ENCODE data around the gene PIP5KL1. TPM values are rescaled to one million over a fixed set of nuclear protein-coding genes. Genes with fewer than 3 reads are reported as not detected.

The PIP5KL1 gene
- total and polyA plus RNA-seq, 2 of the 8 experiments (the other 6 are each of a cell fraction or from before 2014, with no cell fraction given): 13.4 to 15.4 TPM

- H2BK120ac ChIP-seq (replicated peaks; ENCODE audit: low read depth, low read length): no peak overlapping the region
- no peak overlapping the region for H2BK12ac ChIP-seq (ENCODE audit: low read depth, low read length)
- no peak for FAIRE-seq
- peaks cover 1 to 22% of the 10 kb centered on the region in 2 experiments for H4K20me1 ChIP-seq (replicated peaks in 1 of 2; ENCODE audit: control insufficient read depth in 1 of 2, insufficient read depth in 2 of 2, low read length in 2 of 2)
- no peak for DNase-seq (ENCODE audit: low read depth in 1 of 2, low spot score in 2 of 2)
- ChIA-PET CTCF (ENCODE audit: partially characterized antibody) (interaction anchor here (1.3 to 35.5 kb wide), 2 partner anchors 16 to 94 kb away, joined by 3 to 825 read pairs; no protein-coding TSS in a partner anchor), POLR2A (ENCODE audit: partially characterized antibody) (interaction anchor here (0.8 to 1.4 kb wide), 9 partner anchors 8 to 161 kb away, joined by 3 to 4 read pairs (median 4); no protein-coding TSS in a partner anchor)
- peaks cover 0 to 15% of the 10 kb centered on the region in 2 experiments; a peak in 1 of 4 replicates for H3K79me2 ChIP-seq (ENCODE audit: control insufficient read depth in 1 of 2, insufficient read depth in 2 of 2, low read length in 2 of 2)
- no peak overlapping the region for H3K27ac ChIP-seq (ENCODE audit: low read depth, low read length)
- peak overlapping the region; percentile 81; the same call in 1 of the 2 replicates for H2BK5ac ChIP-seq (ENCODE audit: low read depth, low read length)
- no peak overlapping the region for H2BK20ac ChIP-seq (ENCODE audit: low read length)
- peak overlapping the region; percentile 84 to 95 for H3K4me2 ChIP-seq (ENCODE audit: insufficient read depth in 1 of 2, low read depth in 2 of 2, low read length in 2 of 2)
- H2BK15ac ChIP-seq (ENCODE audit: low read length): peak overlapping the region; percentile 61; the same call in 1 of the 2 replicates
- H2AK5ac ChIP-seq (ENCODE audit: low read depth, low read length): peak overlapping the region; percentile 48; the same call in 1 of the 2 replicates
- H3K23ac ChIP-seq (ENCODE audit: insufficient read length): no peak overlapping the region
- peak overlapping the region; percentile 11 for H3K56ac ChIP-seq (replicated peaks; ENCODE audit: insufficient read length, low read depth, low read length)
- H3K4me1 ChIP-seq (replicated peaks in 1 of 4; ENCODE audit: control insufficient read depth in 3 of 4, insufficient read depth in 4 of 4, low read length in 3 of 4): peaks cover 0 to 13% (median 10%) of the 10 kb centered on the region in 4 experiments; a peak in 6 of 7 replicates
- peak overlapping the region; percentile 63; the same call in 1 of the 2 replicates for H4K8ac ChIP-seq (ENCODE audit: extremely low read depth, insufficient read depth, low read length)
- H4K5ac ChIP-seq (ENCODE audit: insufficient read length, low read depth, low read length): no peak overlapping the region
- no peak overlapping the region for H3K18ac ChIP-seq (ENCODE audit: extremely low read depth, low read length)
- no peaks in the 10 kb centered on the region for H3K9me3 ChIP-seq (ENCODE audit: insufficient read depth in 2 of 2, low read depth in 1 of 2, low read length in 1 of 2)
- no peaks in the 10 kb centered on the region for H3K27me3 ChIP-seq (replicated peaks in 1 of 4; ENCODE audit: control insufficient read depth in 3 of 4, extremely low read depth in 1 of 4, insufficient read depth in 3 of 4, low read length in 3 of 4)
- H3K9ac ChIP-seq (replicated peaks in 1 of 4; ENCODE audit: extremely low read depth in 1 of 4, low read depth in 3 of 4, low read length in 3 of 4): peak overlapping the region in 3 of 4 experiments; percentile 57 to 80 (median 70); a peak in 6 of 7 replicates
- H3K23me2 ChIP-seq (ENCODE audit: low read depth, low read length): peaks cover 13% of the 10 kb centered on the region; the same call in 1 of the 2 replicates
- H3K14ac ChIP-seq (ENCODE audit: insufficient read length): no peak overlapping the region
- no peak overlapping the region for H4K91ac ChIP-seq (replicated peaks; ENCODE audit: insufficient read length, low read length)
- peaks cover 10% of the 10 kb centered on the region for H3K79me1 ChIP-seq (ENCODE audit: low read depth, low read length)
- 24% methylated on average over 7 of the region's 7 CpGs; no CpG with 5 or more reads in 1 of the 2 experiments for WGBS, 2 experiments (ENCODE audit: extremely low coverage in 1 of 2, insufficient coverage in 1 of 2, insufficient read length in 1 of 2, insufficient replicate concordance in 2 of 2, low coverage in 1 of 2, low lambda C conversion rate in 2 of 2, missing lambda C conversion rate in 1 of 2)
- peaks cover 0 to 5% (median under 1%) of the 10 kb centered on the region in 4 experiments; a peak in 6 of 8 replicates for H3K36me3 ChIP-seq (ENCODE audit: control insufficient read depth in 2 of 4, insufficient read depth in 4 of 4, low read length in 3 of 4)
- no peak overlapping the region for H2AFZ ChIP-seq (ENCODE audit: low read length)
- H3K4ac ChIP-seq (replicated peaks; ENCODE audit: insufficient read length, low read depth, low read length): peak overlapping the region; percentile 90
- peak overlapping the region; percentile 76 to 98 (median 88) for H3K4me3 ChIP-seq (ENCODE audit: extremely low read depth in 1 of 4, insufficient read depth in 2 of 4, low read depth in 3 of 4, low read length in 4 of 4)
- TF ChIP-seq RXRA (IDR thresholded peaks at IDR 0.05; ENCODE audit: insufficient read depth, low read depth, low read length) (no peak), ZNF274 (IDR thresholded peaks at IDR 0.05; ENCODE audit: borderline replicate concordance, extremely low read depth, low read length) (no peak), POLR2AphosphoS5 (IDR thresholded peaks at IDR 0.05; ENCODE audit: low read depth, low read length) (no peak), POU5F1 (IDR thresholded peaks at IDR 0.05; ENCODE audit: low read depth, low read length) (no peak), SP2 (IDR thresholded peaks at IDR 0.05; ENCODE audit: low read length) (no peak), CTBP2 (IDR thresholded peaks at IDR 0.05; ENCODE audit: borderline replicate concordance, insufficient read depth, insufficient read length, low read length) (no peak), CHD2 (IDR thresholded peaks at IDR 0.05; ENCODE audit: low read length) (no peak)
These were observed 6.4 kb upstream of the PIP5KL1 start for GRCh38 chr9:127937056-127937387.
